GM21619 (cell line): Measurements from ENCODE around the gene ZMPSTE24.
"Not testable (repeated sequence)": the region's sequence is repeated elsewhere in the genome, so short reads cannot be mapped to it uniquely, and the experiment has no call there.

Experiments used
- ATAC-seq: cut with Tn5 transposase; IDR thresholded peaks from one replicate; pipeline ENCODE4 v1.9.1; 2021; ENCODE audit not compliant: unreplicated experiment

ZMPSTE24 gene

GRCh38 chr1:40257688-40258444, at the start of gene ZMPSTE24:
Gene ZMPSTE24, plus strand, starts transcription at chr1:40258236. Its CDS starts 36 bp downstream, at chr1:40258272.
- ATAC-seq, result peak; percentile 87

- ATAC-seq, result no peak
These were observed 47.4 kb upstream of the ZMPSTE24 start for GRCh38 chr1:40210511-40211204.

- ATAC-seq, result no peak
These were observed 39.7 kb upstream of the ZMPSTE24 start for GRCh38 chr1:40218333-40218732.

GRCh38 chr1:40221471-40221905, 36.5 kb upstream of the ZMPSTE24 start:
- ATAC-seq, result not testable (repeated sequence)

GRCh38 chr1:40221977-40222772, 35.9 kb upstream of the ZMPSTE24 start:
- no peak for ATAC-seq

- no peak for ATAC-seq
These were observed 34.0 kb upstream of the ZMPSTE24 start for GRCh38 chr1:40224040-40224439.

- no peak for ATAC-seq
These were observed 31.8 kb upstream of the ZMPSTE24 start for GRCh38 chr1:40226192-40226591.

GRCh38 chr1:40232444-40232843, 25.6 kb upstream of the ZMPSTE24 start:
- peak; percentile 96 for ATAC-seq

- ATAC-seq, result no peak
These were observed 18.4 kb upstream of the ZMPSTE24 start for GRCh38 chr1:40239626-40240025.

- no peak for ATAC-seq
These were observed 17.6 kb upstream of the ZMPSTE24 start for GRCh38 chr1:40240390-40240789.

- ATAC-seq, result peak; percentile 22
These were observed 16.7 kb upstream of the ZMPSTE24 start for GRCh38 chr1:40241362-40241761.

GRCh38 chr1:40243351-40243750, 14.7 kb upstream of the ZMPSTE24 start:
- no peak for ATAC-seq

- ATAC-seq, result no peak
These were observed 13.8 kb upstream of the ZMPSTE24 start for GRCh38 chr1:40244138-40244744.

- ATAC-seq, result no peak
These were observed 12.3 kb upstream of the ZMPSTE24 start for GRCh38 chr1:40245686-40246085.

GRCh38 chr1:40247655-40248054, 10.4 kb upstream of the ZMPSTE24 start, which contains the start of gene TMCO2:
Gene TMCO2, plus strand, starts transcription at chr1:40247937. Its CDS starts 57 bp downstream, at chr1:40247994.
- no peak for ATAC-seq

- no peak for ATAC-seq
These were observed 9.6 kb upstream of the ZMPSTE24 start for GRCh38 chr1:40248412-40248811.

- ATAC-seq, result no peak
These were observed 6.6 kb upstream of the ZMPSTE24 start for GRCh38 chr1:40251456-40251855.

GRCh38 chr1:40252601-40253000, 5.4 kb upstream of the ZMPSTE24 start:
- no peak for ATAC-seq

- ATAC-seq, result no peak
These were observed 2.8 kb upstream of the ZMPSTE24 start for GRCh38 chr1:40255231-40255630.

GRCh38 chr1:40256401-40257084, 1.5 kb upstream of the ZMPSTE24 start:
- ATAC-seq, result no peak
